ENCODE results near the gene CCT8. TPM values are rescaled to one million over a fixed set of nuclear protein-coding genes. Genes with fewer than 3 reads are reported as not detected.

CCT8 gene, protein sequence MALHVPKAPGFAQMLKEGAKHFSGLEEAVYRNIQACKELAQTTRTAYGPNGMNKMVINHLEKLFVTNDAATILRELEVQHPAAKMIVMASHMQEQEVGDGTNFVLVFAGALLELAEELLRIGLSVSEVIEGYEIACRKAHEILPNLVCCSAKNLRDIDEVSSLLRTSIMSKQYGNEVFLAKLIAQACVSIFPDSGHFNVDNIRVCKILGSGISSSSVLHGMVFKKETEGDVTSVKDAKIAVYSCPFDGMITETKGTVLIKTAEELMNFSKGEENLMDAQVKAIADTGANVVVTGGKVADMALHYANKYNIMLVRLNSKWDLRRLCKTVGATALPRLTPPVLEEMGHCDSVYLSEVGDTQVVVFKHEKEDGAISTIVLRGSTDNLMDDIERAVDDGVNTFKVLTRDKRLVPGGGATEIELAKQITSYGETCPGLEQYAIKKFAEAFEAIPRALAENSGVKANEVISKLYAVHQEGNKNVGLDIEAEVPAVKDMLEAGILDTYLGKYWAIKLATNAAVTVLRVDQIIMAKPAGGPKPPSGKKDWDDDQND
- 204 and 209 TPM in 2 replicates for polyA plus RNA-seq (2013)

DNA sequence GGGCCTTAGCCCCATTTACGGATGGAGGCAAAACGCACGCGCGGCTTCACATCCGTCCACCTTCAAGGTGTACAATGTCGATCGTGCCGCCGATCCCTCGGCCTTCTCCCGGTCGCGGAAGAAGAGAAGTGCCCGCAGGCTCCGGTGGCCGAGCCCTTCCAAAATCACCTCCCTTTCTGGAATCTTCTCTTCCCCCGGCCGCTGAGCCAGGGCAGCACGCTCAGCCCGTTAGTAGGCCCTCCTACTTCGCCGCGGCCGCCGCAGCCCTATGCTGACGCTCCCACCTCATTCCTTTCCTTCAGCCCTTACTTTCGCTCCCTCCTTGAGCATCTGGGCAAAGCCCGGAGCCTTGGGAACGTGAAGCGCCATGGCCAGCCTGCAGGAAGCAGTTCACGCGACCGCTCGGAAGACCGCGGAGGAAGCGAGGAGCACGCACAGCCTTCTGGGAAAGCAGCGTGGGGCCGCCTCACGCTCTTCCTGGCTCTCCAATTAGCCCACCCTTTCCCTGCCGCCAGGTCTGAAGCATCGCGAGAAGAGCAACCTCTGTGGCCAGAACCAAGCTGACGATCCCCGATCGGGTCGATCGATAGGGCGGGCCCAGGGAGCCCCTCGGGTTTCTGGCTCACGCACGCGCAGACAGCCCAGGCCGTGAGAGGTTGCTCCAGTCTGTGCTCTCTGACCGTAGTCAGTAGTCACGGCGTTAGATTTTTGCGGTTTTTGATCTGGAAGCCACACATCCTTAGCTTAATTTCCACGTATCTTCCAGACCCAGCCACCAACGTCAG lies at the start of gene CCT8:
CCT8 (minus strand) TSS at position 427 of the 785 bp plus-strand sequence; CDS start at position 369, 58 bp downstream.
- H3K79me1 ChIP-seq (ENCODE audit: low read length) = peaks cover 8% of the 10 kb centered on the region
- peak within 1 kb of the TSS; percentile 95 for H4K12ac ChIP-seq (ENCODE audit: low read depth, low read length)
- H2AK5ac ChIP-seq (ENCODE audit: low read length) = peak within 1 kb of the TSS; percentile 1
- peaks cover 0 to 2% of the 10 kb centered on the region in 2 experiments for H3K4me1 ChIP-seq (ENCODE audit: control insufficient read depth in 1 of 2, insufficient read depth in 2 of 2, low read length in 2 of 2)
- peak; percentile 100 for DNase-seq
- peak within 1 kb of the TSS; percentile 97 for H3K4me3 ChIP-seq (ENCODE audit: low read depth, low read length)
- H3K14ac ChIP-seq (ENCODE audit: low read length) = peak within 1 kb of the TSS; percentile 87
- WGBS (ENCODE audit: extremely low coverage, insufficient coverage, insufficient read length) = no CpG with 5 or more reads among the region's 62 CpGs
- peak within 1 kb of the TSS; percentile 92 for H2AFZ ChIP-seq (ENCODE audit: insufficient read depth, low read length, poor library complexity)
- H2BK12ac ChIP-seq (ENCODE audit: low read length) = no peak within 1 kb of the TSS
- H3K36me3 ChIP-seq (ENCODE audit: control insufficient read depth in 1 of 2, insufficient read depth in 2 of 2, low read length in 2 of 2) = peaks cover 2 to 4% of the 10 kb centered on the region in 2 experiments
- H3K27me3 ChIP-seq (ENCODE audit: insufficient read depth, low read length) = no peaks in the 10 kb centered on the region
- H3K79me2 ChIP-seq (ENCODE audit: control insufficient read depth, insufficient read depth, low read length, poor library complexity) = peaks cover 15% of the 10 kb centered on the region
- peak within 1 kb of the TSS; percentile 84 for H4K91ac ChIP-seq (ENCODE audit: low read depth, low read length)
- H3K4me2 ChIP-seq (ENCODE audit: low read length) = peak within 1 kb of the TSS; percentile 84
- H4K8ac ChIP-seq (ENCODE audit: low read depth, low read length) = peak within 1 kb of the TSS; percentile 97
- H2BK5ac ChIP-seq (ENCODE audit: low read depth, low read length, poor library complexity) = peak within 1 kb of the TSS; percentile 60
- peak within 1 kb of the TSS; percentile 67 for H3K27ac ChIP-seq (ENCODE audit: low read depth, low read length)
- H2BK120ac ChIP-seq (ENCODE audit: insufficient read depth, low read length, poor library complexity) = peak within 1 kb of the TSS; percentile 39
- no peak within 1 kb of the TSS for H3K23ac ChIP-seq (ENCODE audit: low read length)
- no peaks in the 10 kb centered on the region for H3K9me3 ChIP-seq (ENCODE audit: insufficient read depth, low read depth, low read length)
- H3K18ac ChIP-seq (ENCODE audit: low read length) = peak within 1 kb of the TSS; percentile 84
- peak within 1 kb of the TSS; percentile 84 for H3K4ac ChIP-seq (ENCODE audit: low read depth, low read length)
- peak within 1 kb of the TSS; percentile 96 for H3K9ac ChIP-seq (ENCODE audit: low read length)

DNA sequence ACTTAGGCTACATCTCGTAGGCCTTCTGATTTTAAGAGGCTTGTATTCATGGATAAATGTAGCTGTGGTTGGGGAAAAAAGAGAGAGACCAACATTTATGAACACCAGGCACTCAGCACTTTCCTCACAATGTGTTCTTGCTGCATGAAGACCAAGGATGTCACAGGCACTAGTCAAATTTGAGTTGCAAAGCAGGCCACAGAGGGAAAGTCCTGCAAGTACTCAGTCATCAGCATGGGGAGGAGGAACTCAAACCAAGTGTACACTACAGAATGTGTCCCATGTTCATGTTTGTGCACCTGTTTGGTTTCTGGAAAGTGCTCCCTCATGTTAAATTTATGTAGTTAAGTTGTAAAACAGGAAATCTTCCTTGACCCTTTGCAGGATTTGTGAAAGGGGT lies 48.3 kb upstream of the CCT8 start:
- Histone ChIP-seq H2AK5ac (ENCODE audit: low read length) (no peak overlapping the region), H3K4me1 (ENCODE audit: control insufficient read depth in 1 of 2, insufficient read depth in 2 of 2, low read length in 2 of 2) (no peaks in the 10 kb centered on the region), H2AFZ (ENCODE audit: insufficient read depth, low read length, poor library complexity) (no peak overlapping the region), H3K23ac (ENCODE audit: low read length) (no peak overlapping the region), H3K36me3 (ENCODE audit: control insufficient read depth in 1 of 2, insufficient read depth in 2 of 2, low read length in 2 of 2) (no peaks in the 10 kb centered on the region), H3K18ac (ENCODE audit: low read length) (no peak overlapping the region), H3K79me2 (ENCODE audit: control insufficient read depth, insufficient read depth, low read length, poor library complexity) (no peaks in the 10 kb centered on the region), H3K27me3 (ENCODE audit: insufficient read depth, low read length) (no peaks in the 10 kb centered on the region), H3K4me2 (ENCODE audit: low read length) (no peak overlapping the region), H3K27ac (ENCODE audit: low read depth, low read length) (no peak overlapping the region), H3K79me1 (ENCODE audit: low read length) (no peaks in the 10 kb centered on the region), H3K4me3 (ENCODE audit: low read depth, low read length) (no peak overlapping the region), H4K8ac (ENCODE audit: low read depth, low read length) (no peak overlapping the region), H3K14ac (ENCODE audit: low read length) (no peak overlapping the region), H3K9me3 (ENCODE audit: insufficient read depth, low read depth, low read length) (no peaks in the 10 kb centered on the region), H4K12ac (ENCODE audit: low read depth, low read length) (no peak overlapping the region), H4K91ac (ENCODE audit: low read depth, low read length) (no peak overlapping the region), H2BK120ac (ENCODE audit: insufficient read depth, low read length, poor library complexity) (no peak overlapping the region), H3K4ac (ENCODE audit: low read depth, low read length) (no peak overlapping the region), H2BK5ac (ENCODE audit: low read depth, low read length, poor library complexity) (no peak overlapping the region), H3K9ac (ENCODE audit: low read length) (no peak overlapping the region), H2BK12ac (ENCODE audit: low read length) (no peak overlapping the region)
- DNase-seq = no peak
- no CpG with 5 or more reads among the region's 1 CpG for WGBS (ENCODE audit: extremely low coverage, insufficient coverage, insufficient read length)

DNA sequence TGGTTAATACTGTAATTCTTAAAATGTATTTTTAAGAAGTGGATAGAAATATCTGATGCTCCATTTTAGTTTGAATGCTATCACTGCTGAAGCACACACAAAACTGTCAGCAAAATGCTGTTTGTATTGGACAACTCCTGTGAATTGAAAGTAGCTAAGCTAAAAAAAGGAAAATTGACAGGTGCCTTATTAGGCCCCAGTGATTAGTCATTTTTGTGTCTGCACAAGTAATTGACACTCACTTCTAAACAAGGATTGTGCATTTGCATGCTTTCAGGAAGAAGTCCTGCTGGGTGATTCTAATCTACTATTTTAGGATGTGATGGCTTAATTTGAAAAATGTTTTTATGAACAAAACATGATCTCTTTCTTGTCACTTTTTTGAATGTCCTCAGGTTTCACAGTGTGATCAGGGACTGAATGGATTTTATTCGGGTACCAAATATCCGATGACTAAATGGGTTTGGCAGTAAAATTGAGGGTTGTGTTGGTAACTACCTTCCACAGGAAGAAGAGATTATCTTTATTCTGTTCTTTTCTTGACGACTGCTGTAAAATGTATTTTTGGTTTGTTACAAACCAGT lies 44.0 kb upstream of the CCT8 start:
- no peak overlapping the region for H3K9ac ChIP-seq (ENCODE audit: low read length)
- H2BK120ac ChIP-seq (ENCODE audit: insufficient read depth, low read length, poor library complexity) = no peak overlapping the region
- no peaks in the 10 kb centered on the region for H3K79me2 ChIP-seq (ENCODE audit: control insufficient read depth, insufficient read depth, low read length, poor library complexity)
- H3K79me1 ChIP-seq (ENCODE audit: low read length) = peaks cover 6% of the 10 kb centered on the region
- no peak overlapping the region for H3K4ac ChIP-seq (ENCODE audit: low read depth, low read length)
- H2AFZ ChIP-seq (ENCODE audit: insufficient read depth, low read length, poor library complexity) = no peak overlapping the region
- no CpG with 5 or more reads among the region's 3 CpGs for WGBS (ENCODE audit: extremely low coverage, insufficient coverage, insufficient read length)
- H3K27me3 ChIP-seq (ENCODE audit: insufficient read depth, low read length) = no peaks in the 10 kb centered on the region
- H4K8ac ChIP-seq (ENCODE audit: low read depth, low read length) = no peak overlapping the region
- no peak overlapping the region for H3K14ac ChIP-seq (ENCODE audit: low read length)
- H3K23ac ChIP-seq (ENCODE audit: low read length) = no peak overlapping the region
- no peak overlapping the region for H3K27ac ChIP-seq (ENCODE audit: low read depth, low read length)
- H4K12ac ChIP-seq (ENCODE audit: low read depth, low read length) = no peak overlapping the region
- no peak overlapping the region for H4K91ac ChIP-seq (ENCODE audit: low read depth, low read length)
- no peaks in the 10 kb centered on the region for H3K9me3 ChIP-seq (ENCODE audit: insufficient read depth, low read depth, low read length)
- no peak for DNase-seq
- no peak overlapping the region for H2BK5ac ChIP-seq (ENCODE audit: low read depth, low read length, poor library complexity)
- no peak overlapping the region for H2AK5ac ChIP-seq (ENCODE audit: low read length)
- peaks cover 5 to 6% of the 10 kb centered on the region in 2 experiments for H3K4me1 ChIP-seq (ENCODE audit: control insufficient read depth in 1 of 2, insufficient read depth in 2 of 2, low read length in 2 of 2)
- no peak overlapping the region for H3K4me3 ChIP-seq (ENCODE audit: low read depth, low read length)
- no peak overlapping the region for H3K18ac ChIP-seq (ENCODE audit: low read length)
- H3K36me3 ChIP-seq (ENCODE audit: control insufficient read depth in 1 of 2, insufficient read depth in 2 of 2, low read length in 2 of 2) = no peaks in the 10 kb centered on the region
- H3K4me2 ChIP-seq (ENCODE audit: low read length) = no peak overlapping the region
- no peak overlapping the region for H2BK12ac ChIP-seq (ENCODE audit: low read length)

DNA sequence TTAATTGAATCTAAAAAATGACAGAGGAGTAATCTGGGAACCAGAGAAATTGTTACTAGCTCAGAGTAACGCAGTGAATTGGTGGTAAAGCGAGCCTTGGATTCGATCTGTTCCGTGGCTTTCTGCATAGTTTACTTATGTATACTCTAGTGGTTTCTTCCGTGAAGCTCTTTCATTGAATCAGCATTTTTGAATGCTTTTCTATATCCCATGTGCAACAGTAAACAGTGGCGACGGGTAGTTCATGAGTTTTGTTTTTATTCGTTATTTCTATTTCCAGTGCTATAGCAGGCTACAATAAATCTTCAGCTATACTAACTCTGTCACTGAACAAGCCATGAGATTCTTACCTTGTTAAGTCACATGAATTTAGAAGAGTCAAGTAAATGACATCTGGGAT lies 42.5 kb upstream of the CCT8 start:
- H2AFZ ChIP-seq (ENCODE audit: insufficient read depth, low read length, poor library complexity) = no peak overlapping the region
- no peaks in the 10 kb centered on the region for H3K9me3 ChIP-seq (ENCODE audit: insufficient read depth, low read depth, low read length)
- H3K4me3 ChIP-seq (ENCODE audit: low read depth, low read length) = no peak overlapping the region
- H3K9ac ChIP-seq (ENCODE audit: low read length) = no peak overlapping the region
- WGBS (ENCODE audit: extremely low coverage, insufficient coverage, insufficient read length) = no CpG with 5 or more reads among the region's 8 CpGs
- H3K79me2 ChIP-seq (ENCODE audit: control insufficient read depth, insufficient read depth, low read length, poor library complexity) = no peaks in the 10 kb centered on the region
- H2BK12ac ChIP-seq (ENCODE audit: low read length) = no peak overlapping the region
- H3K18ac ChIP-seq (ENCODE audit: low read length) = no peak overlapping the region
- H2AK5ac ChIP-seq (ENCODE audit: low read length) = no peak overlapping the region
- peaks cover 5 to 6% of the 10 kb centered on the region in 2 experiments for H3K4me1 ChIP-seq (ENCODE audit: control insufficient read depth in 1 of 2, insufficient read depth in 2 of 2, low read length in 2 of 2)
- peaks cover 6% of the 10 kb centered on the region for H3K79me1 ChIP-seq (ENCODE audit: low read length)
- H2BK5ac ChIP-seq (ENCODE audit: low read depth, low read length, poor library complexity) = no peak overlapping the region
- H3K27ac ChIP-seq (ENCODE audit: low read depth, low read length) = no peak overlapping the region
- no peak overlapping the region for H2BK120ac ChIP-seq (ENCODE audit: insufficient read depth, low read length, poor library complexity)
- DNase-seq = no peak
- H3K4ac ChIP-seq (ENCODE audit: low read depth, low read length) = no peak overlapping the region
- no peaks in the 10 kb centered on the region for H3K27me3 ChIP-seq (ENCODE audit: insufficient read depth, low read length)
- no peak overlapping the region for H4K8ac ChIP-seq (ENCODE audit: low read depth, low read length)
- H3K4me2 ChIP-seq (ENCODE audit: low read length) = no peak overlapping the region
- H4K12ac ChIP-seq (ENCODE audit: low read depth, low read length) = no peak overlapping the region
- H3K36me3 ChIP-seq (ENCODE audit: control insufficient read depth in 1 of 2, insufficient read depth in 2 of 2, low read length in 2 of 2) = no peaks in the 10 kb centered on the region
- no peak overlapping the region for H3K23ac ChIP-seq (ENCODE audit: low read length)
- no peak overlapping the region for H3K14ac ChIP-seq (ENCODE audit: low read length)
- no peak overlapping the region for H4K91ac ChIP-seq (ENCODE audit: low read depth, low read length)
